Mesendoderm (in vitro differentiated cells): ENCODE data around the gene ITGA2B.

Experiments used
- DNase-seq: peaks from one replicate; pipeline ENCODE4 v3.0.0; 2013
- H2AK5ac ChIP-seq: 2 replicates; pipeline ENCODE4 v1.6.1; 2013; ENCODE audit warnings: low read length, inconsistent platforms
- H2BK120ac ChIP-seq: 2 replicates; pipeline ENCODE4 v1.6.1; 2013; ENCODE audit warnings: low read depth, mild to moderate bottlenecking, low read length, moderate library complexity, mixed read lengths
- H2BK15ac ChIP-seq: replicated peaks from 2 replicates; pipeline ENCODE4 v1.6.1; 2013; ENCODE audit warnings: low read depth, mild to moderate bottlenecking, moderate library complexity
- H2BK5ac ChIP-seq: 2 replicates; pipeline ENCODE4 v1.6.1; 2013; ENCODE audit warnings: low read length, inconsistent platforms
- H3K18ac ChIP-seq: 2 replicates; pipeline ENCODE4 v1.6.1; 2013; ENCODE audit warnings: mild to moderate bottlenecking, low read length, mixed read lengths
- H3K23ac ChIP-seq: one replicate; pipeline ENCODE4 v1.6.1; 2013; ENCODE audit warnings: low read length
- H3K27ac ChIP-seq: 2 replicates; pipeline ENCODE4 v1.5.1; 2013; ENCODE audit warnings: low read depth, mild to moderate bottlenecking, inconsistent platforms, low read length, moderate library complexity
- H3K27me3 ChIP-seq: 2 replicates; pipeline ENCODE4 v1.6.1; 2013; ENCODE audit warnings: low read length, control low read depth, mild to moderate bottlenecking, inconsistent platforms; ENCODE audit not compliant: insufficient read depth, poor library complexity
- H3K36me3 ChIP-seq: 2 replicates; pipeline ENCODE4 v1.6.1; 2013; ENCODE audit warnings: low read length, inconsistent platforms; ENCODE audit not compliant: control insufficient read depth, insufficient read depth
- H3K4ac ChIP-seq: one replicate; pipeline ENCODE4 v1.6.1; 2013; ENCODE audit warnings: low read depth, mild to moderate bottlenecking, low read length, moderate library complexity
- H3K4me1 ChIP-seq: 2 replicates; pipeline ENCODE4 v1.6.1; 2013; ENCODE audit warnings: low read depth, low read length, inconsistent platforms; ENCODE audit not compliant: control insufficient read depth
- H3K4me2 ChIP-seq: 2 replicates; pipeline ENCODE4 v1.6.1; 2013; ENCODE audit warnings: low read length
- H3K4me3 ChIP-seq: 2 replicates; pipeline ENCODE4 v1.5.1; 2013; ENCODE audit warnings: mild to moderate bottlenecking, low read length
- H3K56ac ChIP-seq: one replicate; pipeline ENCODE4 v1.6.1; 2013; ENCODE audit warnings: low read length
- H3K79me1 ChIP-seq: 2 replicates; pipeline ENCODE4 v1.6.1; 2013; ENCODE audit warnings: low read length, inconsistent platforms
- H3K79me2 ChIP-seq: 2 replicates; pipeline ENCODE4 v1.6.1; 2013; ENCODE audit warnings: mild to moderate bottlenecking, low read length; ENCODE audit not compliant: control insufficient read depth, insufficient read depth
- H3K9ac ChIP-seq: 2 replicates; pipeline ENCODE4 v1.6.1; 2013; ENCODE audit warnings: low read length, inconsistent platforms
- H4K5ac ChIP-seq: one replicate; pipeline ENCODE4 v1.6.1; 2013; ENCODE audit warnings: low read length
- H4K8ac ChIP-seq: one replicate; pipeline ENCODE4 v1.6.1; 2013; ENCODE audit warnings: low read depth, mild to moderate bottlenecking, control low read depth, low read length, moderate library complexity
- WGBS: extraction: QIAGEN DNeasy Blood & Tissue Kit; methylation state at CpG from one replicate; pipeline ENCODE4 v1.1.7; 2013; ENCODE audit warnings: low lambda C conversion rate, missing lambda C conversion rate; ENCODE audit not compliant: insufficient coverage; ENCODE audit errors: extremely low coverage; 5-methylcytosine and 5-hydroxymethylcytosine counted together

Gene ITGA2B

GRCh38 chr17:44383363-44383762 is 6.1 kb downstream of the ITGA2B start:
- Histone ChIP-seq H3K27me3 (peaks cover 5% of the 10 kb centered on the region), H3K9ac (no peak overlapping the region), H4K8ac (no peak overlapping the region), H3K79me1 (no peaks in the 10 kb centered on the region), H3K4me1 (no peaks in the 10 kb centered on the region), H3K23ac (no peak overlapping the region), H2BK120ac (no peak overlapping the region), H2AK5ac (no peak overlapping the region), H3K56ac (no peak overlapping the region), H3K27ac (no peak overlapping the region), H3K4me3 (no peak overlapping the region), H3K79me2 (no peaks in the 10 kb centered on the region), H3K4me2 (no peak overlapping the region), H3K36me3 (no peaks in the 10 kb centered on the region), H2BK15ac (no peak overlapping the region), H3K4ac (no peak overlapping the region), H3K18ac (no peak overlapping the region), H4K5ac (no peak overlapping the region), H2BK5ac (no peak overlapping the region)
- no CpG with 5 or more reads among the region's 15 CpGs for WGBS
- DNase-seq, result no peak

GRCh38 chr17:44382917-44383316 is 6.5 kb downstream of the ITGA2B start:
- Histone ChIP-seq H3K4me3 (no peak overlapping the region), H3K18ac (no peak overlapping the region), H3K4me1 (no peaks in the 10 kb centered on the region), H3K79me2 (no peaks in the 10 kb centered on the region), H3K27me3 (peaks cover 5% of the 10 kb centered on the region), H2AK5ac (no peak overlapping the region), H2BK5ac (no peak overlapping the region), H4K5ac (no peak overlapping the region), H2BK15ac (no peak overlapping the region), H3K4ac (no peak overlapping the region), H3K27ac (no peak overlapping the region), H2BK120ac (no peak overlapping the region), H4K8ac (no peak overlapping the region), H3K23ac (no peak overlapping the region), H3K9ac (no peak overlapping the region), H3K4me2 (no peak overlapping the region), H3K56ac (no peak overlapping the region), H3K36me3 (no peaks in the 10 kb centered on the region), H3K79me1 (no peaks in the 10 kb centered on the region)
- DNase-seq, result no peak
- WGBS, result no CpG with 5 or more reads among the region's 6 CpGs

GRCh38 chr17:44381810-44382305 is 7.6 kb downstream of the ITGA2B start:
- peaks cover 5% of the 10 kb centered on the region for H3K27me3 ChIP-seq
- no peak overlapping the region for H3K23ac ChIP-seq
- no CpG with 5 or more reads among the region's 4 CpGs for WGBS
- H4K8ac ChIP-seq, result no peak overlapping the region
- H3K79me1 ChIP-seq, result no peaks in the 10 kb centered on the region
- H3K36me3 ChIP-seq, result no peaks in the 10 kb centered on the region
- no peaks in the 10 kb centered on the region for H3K79me2 ChIP-seq
- H2BK120ac ChIP-seq, result no peak overlapping the region
- no peak overlapping the region for H3K18ac ChIP-seq
- no peak overlapping the region for H3K4ac ChIP-seq
- no peak overlapping the region for H3K56ac ChIP-seq
- H2AK5ac ChIP-seq, result no peak overlapping the region
- H3K27ac ChIP-seq, result no peak overlapping the region
- H2BK5ac ChIP-seq, result no peak overlapping the region
- H3K4me1 ChIP-seq, result no peaks in the 10 kb centered on the region
- no peak for DNase-seq
- H3K9ac ChIP-seq, result no peak overlapping the region
- no peak overlapping the region for H2BK15ac ChIP-seq
- no peak overlapping the region for H4K5ac ChIP-seq
- no peak overlapping the region for H3K4me3 ChIP-seq
- H3K4me2 ChIP-seq, result no peak overlapping the region

GRCh38 chr17:44380767-44381166 is 8.7 kb downstream of the ITGA2B start:
- H3K79me2 ChIP-seq, result no peaks in the 10 kb centered on the region
- H2BK5ac ChIP-seq, result no peak overlapping the region
- H3K27ac ChIP-seq, result no peak overlapping the region
- no peaks in the 10 kb centered on the region for H3K36me3 ChIP-seq
- H2BK120ac ChIP-seq, result no peak overlapping the region
- H3K56ac ChIP-seq, result no peak overlapping the region
- no peak overlapping the region for H4K8ac ChIP-seq
- H2AK5ac ChIP-seq, result no peak overlapping the region
- H3K18ac ChIP-seq, result no peak overlapping the region
- no peak overlapping the region for H3K4me2 ChIP-seq
- H3K4me3 ChIP-seq, result no peak overlapping the region
- H3K23ac ChIP-seq, result no peak overlapping the region
- H3K9ac ChIP-seq, result no peak overlapping the region
- no peak overlapping the region for H2BK15ac ChIP-seq
- H3K4me1 ChIP-seq, result peaks cover 2% of the 10 kb centered on the region
- no peak overlapping the region for H3K4ac ChIP-seq
- H4K5ac ChIP-seq, result no peak overlapping the region
- no peak for DNase-seq
- peaks cover 5% of the 10 kb centered on the region for H3K27me3 ChIP-seq
- no CpG with 5 or more reads among the region's 9 CpGs for WGBS
- H3K79me1 ChIP-seq, result no peaks in the 10 kb centered on the region

GRCh38 chr17:44379887-44380286 is 9.6 kb downstream of the ITGA2B start:
- Histone ChIP-seq H3K4me3 (no peak overlapping the region), H3K27ac (no peak overlapping the region), H4K8ac (no peak overlapping the region), H3K23ac (no peak overlapping the region), H3K56ac (no peak overlapping the region), H3K4me2 (no peak overlapping the region), H2BK120ac (no peak overlapping the region), H4K5ac (no peak overlapping the region), H2BK5ac (no peak overlapping the region), H2AK5ac (no peak overlapping the region), H3K36me3 (no peaks in the 10 kb centered on the region), H3K9ac (no peak overlapping the region), H2BK15ac (no peak overlapping the region), H3K4ac (no peak overlapping the region), H3K27me3 (peaks cover 5% of the 10 kb centered on the region), H3K18ac (no peak overlapping the region), H3K79me1 (no peaks in the 10 kb centered on the region), H3K79me2 (no peaks in the 10 kb centered on the region), H3K4me1 (peaks cover 5% of the 10 kb centered on the region)
- no CpG with 5 or more reads among the region's 10 CpGs for WGBS
- DNase-seq, result no peak

- H3K4ac ChIP-seq, result no peak overlapping the region
These were observed 11.2 kb downstream of the ITGA2B start for GRCh38 chr17:44378171-44378705.

More at GRCh38 chr17:44378171-44378705, 11.2 kb downstream of the ITGA2B start:
- H3K56ac ChIP-seq, result no peak overlapping the region
- H3K27me3 ChIP-seq, result no peaks in the 10 kb centered on the region
- no peak overlapping the region for H3K23ac ChIP-seq
- no peak overlapping the region for H4K5ac ChIP-seq
- H3K9ac ChIP-seq, result no peak overlapping the region
- H3K79me1 ChIP-seq, result no peaks in the 10 kb centered on the region
- H3K27ac ChIP-seq, result no peak overlapping the region
- no peaks in the 10 kb centered on the region for H3K36me3 ChIP-seq
- H3K18ac ChIP-seq, result no peak overlapping the region
- no CpG with 5 or more reads among the region's 14 CpGs for WGBS
- peaks cover 8% of the 10 kb centered on the region for H3K4me1 ChIP-seq
- no peak overlapping the region for H2BK5ac ChIP-seq
- no peak overlapping the region for H4K8ac ChIP-seq
- DNase-seq, result no peak
- no peak overlapping the region for H2AK5ac ChIP-seq
- H2BK15ac ChIP-seq, result no peak overlapping the region
- no peak overlapping the region for H3K4me3 ChIP-seq
- no peaks in the 10 kb centered on the region for H3K79me2 ChIP-seq
- H2BK120ac ChIP-seq, result no peak overlapping the region
- H3K4me2 ChIP-seq, result no peak overlapping the region
